Activated CD8-positive, alpha-beta T cell treated with anti-CD3 and anti-CD28 coated beads for 36 hours (primary cell): ENCODE data around the gene GRAMD1A. TPM values are rescaled to one million over a fixed set of nuclear protein-coding genes. Genes with fewer than 3 reads are reported as not detected.
A peak's percentile ranks its signal among the peaks of the same experiment; 100 is the strongest.

Experiments
- ATAC-seq: fragments of 200-7000 bp; cut with Tn5 transposase; one replicate; pipeline ENCODE4 v1.10.0; 2021; ENCODE audit warnings: mild to moderate bottlenecking, moderate library complexity
- CTCF ChIA-PET: fragments of 350-600 bp; sonication (Branson Sonifier 250); formaldehyde crosslinking; loops from one replicate; lab custom pipeline; 2021; ENCODE audit warnings: antibody characterized with exemption; lab: Charles Lee
- POLR2A ChIA-PET: fragments of 350-600 bp; sonication (Branson Sonifier 250); formaldehyde crosslinking; loops from one replicate; lab custom pipeline; 2021; ENCODE audit warnings: antibody characterized with exemption; lab: Charles Lee
- DNase-seq: peaks from one replicate; pipeline ENCODE4 v3.0.0-alpha.2; 2020
- H3K27ac Mint-ChIP-seq: one replicate; pipeline ENCODE4 v1.8.0; 2021; ENCODE audit warnings: mild to moderate bottlenecking, mixed read lengths
- H3K27me3 Mint-ChIP-seq: one replicate; pipeline ENCODE4 v1.8.0; 2021; ENCODE audit warnings: mixed read lengths
- H3K36me3 Mint-ChIP-seq: one replicate; pipeline ENCODE4 v1.8.0; 2021; ENCODE audit warnings: low read depth, mixed read lengths
- H3K4me1 Mint-ChIP-seq: one replicate; pipeline ENCODE4 v1.8.0; 2021; ENCODE audit warnings: low read depth, mixed read lengths
- H3K4me3 Mint-ChIP-seq: one replicate; pipeline ENCODE4 v1.8.0; 2021; ENCODE audit warnings: mild to moderate bottlenecking, moderate library complexity, mixed read lengths
- H3K9me3 Mint-ChIP-seq: one replicate; pipeline ENCODE4 v1.8.0; 2021; ENCODE audit warnings: mixed read lengths
- CTCF ChIP-seq: fragments of 200-600 bp; IDR thresholded peaks from one replicate; pipeline ENCODE4 v1.8.0; 2022; ENCODE audit warnings: antibody characterized with exemption, mild to moderate bottlenecking
- intact Hi-C: fragments of 100-400 bp; cut with micrococcal nuclease; formaldehyde crosslinking; loops from one replicate; pipeline ENCODE4 v1.10.0; 2022
- total RNA-seq, 2 experiments: library from RNA; stranded (reverse); gene quantifications; one replicate each; pipeline ENCODE4 v1.2.3, GENCODE V29; 2021

GRAMD1A gene
- total RNA-seq, 2 experiments from 2014 or later = 128 to 134 TPM

GRCh38 chr19:34985249-34986022, 14.7 kb upstream of the GRAMD1A start:
- Mint-ChIP-seq H3K9me3 (peaks cover 2% of the 10 kb centered on the region), H3K4me1 (peaks cover 37% of the 10 kb centered on the region), H3K27ac (peak overlapping the region; percentile 89), H3K4me3 (peak overlapping the region; percentile 57), H3K36me3 (peaks cover 2% of the 10 kb centered on the region), H3K27me3 (no peaks in the 10 kb centered on the region)
- DNase-seq = peak; percentile 51
- ATAC-seq = peak; percentile 66
- intact Hi-C loops = no loop called here
- ChIA-PET CTCF (interaction anchor here (1.1 to 1.9 kb wide), 7 partner anchors 10 to 81 kb away, joined by 3 to 14 read pairs (median 5); no protein-coding TSS in a partner anchor), POLR2A (interaction anchor here (0.8 to 1.6 kb wide), 3 partner anchors 12 to 21 kb away, joined by 3 to 7 read pairs (median 3); partner anchors contain the start of gene ZNF792)
- TF ChIP-seq CTCF = no peak

DNA sequence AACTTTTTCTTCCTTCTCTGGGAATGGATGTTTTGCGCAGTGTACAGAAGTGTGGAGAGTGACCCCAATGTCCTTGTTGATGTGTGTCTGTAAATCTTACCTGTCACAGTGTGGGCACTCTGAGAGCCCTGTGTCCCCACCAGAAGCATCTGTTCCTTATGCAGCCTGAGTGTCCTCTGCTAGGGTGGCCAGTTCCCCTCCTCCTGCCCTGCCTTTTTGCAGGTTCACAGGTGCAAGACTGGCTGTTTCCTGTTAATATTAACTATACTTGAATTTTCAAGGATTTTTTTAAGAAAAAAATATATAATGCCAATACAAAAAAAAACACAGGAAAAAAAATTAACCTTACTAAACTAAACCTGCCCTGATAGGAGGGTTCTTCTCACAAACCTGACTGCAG, 12.0 kb upstream of the GRAMD1A start:
- peaks cover 2% of the 10 kb centered on the region for H3K36me3 Mint-ChIP-seq
- peaks cover 2% of the 10 kb centered on the region for H3K9me3 Mint-ChIP-seq
- DNase-seq = no peak
- ChIA-PET CTCF (interaction anchor here (0.8 to 1.4 kb wide), 4 partner anchors 15 to 56 kb away, joined by 3 to 4 read pairs (median 4); no protein-coding TSS in a partner anchor), POLR2A (interaction anchor here (1.1 kb wide), 1 partner anchor 8 kb away, joined by 3 read pairs; no protein-coding TSS in a partner anchor)
- no peak for TF ChIP-seq CTCF
- H3K4me1 Mint-ChIP-seq = peaks cover 50% of the 10 kb centered on the region
- no peak overlapping the region for H3K27ac Mint-ChIP-seq
- H3K4me3 Mint-ChIP-seq = no peak overlapping the region
- intact Hi-C loops = no loop called here
- H3K27me3 Mint-ChIP-seq = no peaks in the 10 kb centered on the region
- no peak for ATAC-seq

- H3K36me3 Mint-ChIP-seq = peaks cover 2% of the 10 kb centered on the region
- ATAC-seq = no peak
- CTCF ChIA-PET = interaction anchor here (1.4 to 2.6 kb wide), 2 partner anchors 23 to 55 kb away, joined by 4 to 11 read pairs; no protein-coding TSS in a partner anchor
- peak overlapping the region; percentile 23 for H3K27ac Mint-ChIP-seq
- intact Hi-C loops = no loop called here
- H3K9me3 Mint-ChIP-seq = peaks cover 2% of the 10 kb centered on the region
- H3K4me1 Mint-ChIP-seq = peaks cover 45% of the 10 kb centered on the region
- H3K4me3 Mint-ChIP-seq = no peak overlapping the region
- TF ChIP-seq CTCF = no peak
- POLR2A ChIA-PET = interaction anchor here (0.6 to 2.9 kb wide), 5 partner anchors 12 to 1061 kb away, joined by 3 to 9 read pairs (median 3); no protein-coding TSS in a partner anchor
- no peak for DNase-seq
- no peaks in the 10 kb centered on the region for H3K27me3 Mint-ChIP-seq
These were observed 10.8 kb upstream of the GRAMD1A start for GRCh38 chr19:34989298-34989697.

DNA sequence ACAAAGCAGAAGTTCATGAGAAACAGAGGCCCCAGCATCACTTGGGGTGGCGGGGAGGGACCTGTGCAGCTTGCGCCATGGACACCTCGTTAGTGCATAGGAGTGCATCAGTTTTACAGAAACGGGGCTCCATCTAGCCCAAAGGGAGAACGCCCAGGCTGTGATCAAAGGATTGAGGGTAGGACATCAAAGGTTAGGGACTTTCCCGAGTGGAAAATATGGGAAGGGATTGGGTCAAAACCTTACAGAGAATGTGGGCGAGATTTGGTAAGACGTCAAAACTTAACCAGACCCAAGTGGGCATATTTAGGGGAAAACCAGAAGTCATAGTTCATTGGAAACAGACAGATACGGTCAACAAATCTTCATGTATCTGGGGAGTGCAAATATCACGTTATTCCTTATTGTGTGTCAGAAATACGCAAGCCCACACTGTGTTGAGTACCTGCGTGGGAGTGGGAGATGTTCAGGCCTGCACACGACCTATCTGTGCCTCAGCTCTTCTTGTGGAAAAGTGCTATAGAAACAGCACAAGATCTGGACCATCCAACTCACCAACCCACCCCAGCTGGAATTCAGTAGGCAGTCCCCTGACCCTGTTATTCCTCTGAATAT, 9.4 kb upstream of the GRAMD1A start:
- ChIA-PET CTCF (interaction anchor here (1.8 to 2.6 kb wide), 2 partner anchors 18 to 22 kb away, joined by 5 to 11 read pairs; no protein-coding TSS in a partner anchor), POLR2A (interaction anchor here (0.7 to 2.9 kb wide), 4 partner anchors 9 to 22 kb away, joined by 3 to 9 read pairs (median 6); partner anchors contain the start of gene GRAMD1A)
- peak; percentile 82 for ATAC-seq
- peak overlapping the region; percentile 82 for H3K27ac Mint-ChIP-seq
- no peak for TF ChIP-seq CTCF
- H3K36me3 Mint-ChIP-seq = no peaks in the 10 kb centered on the region
- intact Hi-C loops = no loop called here
- no peaks in the 10 kb centered on the region for H3K9me3 Mint-ChIP-seq
- peaks cover 37% of the 10 kb centered on the region for H3K4me1 Mint-ChIP-seq
- no peaks in the 10 kb centered on the region for H3K27me3 Mint-ChIP-seq
- peak; percentile 72 for DNase-seq
- H3K4me3 Mint-ChIP-seq = no peak overlapping the region
